Measurements from ENCODE around the gene ERN1.

ERN1 gene

DNA sequence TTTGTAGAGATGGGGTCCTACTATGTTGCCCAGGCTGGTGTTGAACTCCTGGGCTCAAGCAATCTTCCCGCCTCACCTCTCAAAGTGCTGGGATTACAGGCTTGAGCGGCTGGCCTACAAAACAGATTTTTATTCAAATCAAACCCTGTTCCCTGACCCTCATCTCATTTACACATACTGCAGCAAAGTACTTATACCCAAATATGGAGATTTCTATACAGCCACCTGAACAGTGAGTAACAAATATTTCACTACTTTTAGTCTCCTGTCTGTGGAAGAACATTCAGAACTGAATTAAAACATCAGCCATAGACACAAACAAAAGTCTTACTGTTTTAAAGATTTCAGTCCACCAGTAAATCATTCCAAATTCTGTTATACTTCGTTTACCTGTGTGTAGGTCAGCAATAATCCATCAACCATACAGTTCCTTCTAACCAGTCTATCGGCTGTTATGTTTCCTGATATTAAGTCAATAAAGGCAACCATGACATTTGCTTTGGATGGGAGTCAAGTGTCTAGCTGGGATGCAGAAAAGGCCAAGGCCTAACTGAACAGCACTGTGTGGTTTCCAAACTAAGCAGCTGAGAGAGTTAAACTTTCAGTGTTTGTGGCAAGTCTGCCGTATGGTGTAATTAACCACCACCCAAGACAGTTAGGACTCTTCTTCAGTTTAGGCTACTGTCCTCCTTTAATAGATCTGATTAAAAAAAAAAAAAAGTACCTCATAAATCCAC, 22.3 kb downstream of the ERN1 start:
- no peak for DNase-seq

DNA sequence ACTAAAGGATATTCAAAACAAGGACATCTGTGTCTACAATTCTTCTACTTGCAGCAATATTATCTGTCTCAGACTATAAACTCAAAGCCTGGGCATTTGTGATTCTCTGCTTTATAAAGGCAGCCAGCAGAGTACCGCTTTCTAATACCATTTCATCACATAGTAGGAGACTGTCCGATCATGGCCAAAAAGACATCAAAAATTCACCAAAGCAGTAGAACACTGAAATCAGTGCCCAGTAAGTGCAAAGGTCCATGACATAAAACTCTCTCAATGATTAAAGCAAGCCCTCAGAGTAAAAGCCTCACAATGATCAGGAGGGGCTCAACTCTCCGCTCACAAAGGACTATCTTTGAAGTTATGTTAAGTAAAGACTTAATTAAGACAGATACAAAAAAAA, 23.0 kb downstream of the ERN1 start:
- no peak for DNase-seq

DNA sequence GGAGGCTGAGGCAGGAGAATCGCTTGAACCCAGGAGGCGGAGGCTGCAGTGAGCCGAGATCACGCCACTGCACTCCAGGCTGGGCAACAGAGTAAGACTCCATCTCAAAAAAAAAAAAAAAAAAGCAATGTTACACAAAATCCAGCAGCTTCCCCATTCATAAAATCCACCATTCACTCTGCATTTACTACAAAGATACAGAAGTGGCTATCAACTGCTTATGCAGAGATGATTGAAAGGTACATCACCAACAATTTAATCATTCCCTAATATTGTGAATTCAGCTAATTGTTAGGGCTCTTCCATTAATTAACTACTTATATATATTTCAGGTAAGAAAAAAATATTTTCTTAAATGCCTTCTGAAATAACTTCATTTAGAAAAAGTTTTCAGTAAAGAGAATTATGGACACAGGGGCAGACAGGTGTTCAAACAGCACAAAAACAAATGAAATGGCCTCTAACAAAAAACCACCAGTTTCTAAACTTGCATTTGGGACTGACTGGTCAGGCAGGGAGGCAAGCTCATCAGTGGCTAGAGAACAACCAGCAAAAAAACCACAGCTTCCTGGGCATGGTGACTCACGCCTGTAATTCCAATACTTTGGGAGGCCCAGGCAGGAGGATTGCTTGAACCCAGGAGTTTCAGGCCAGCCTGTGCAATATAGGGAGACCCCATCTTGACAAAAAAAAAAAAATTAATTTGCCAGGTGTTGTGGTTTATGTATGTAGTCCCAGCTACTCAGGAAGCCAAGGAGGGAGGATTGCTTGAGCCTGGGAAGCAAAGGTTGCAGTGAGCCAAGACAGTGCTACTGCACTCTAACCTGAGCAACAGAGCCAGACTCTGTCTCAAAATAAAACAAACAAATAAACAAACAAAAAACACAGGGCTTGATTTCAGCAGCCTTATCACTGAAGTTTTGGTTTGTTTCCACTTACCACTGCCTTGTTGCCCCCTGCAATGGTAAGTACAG, 26.3 kb downstream of the ERN1 start:
- no peak for DNase-seq

DNA sequence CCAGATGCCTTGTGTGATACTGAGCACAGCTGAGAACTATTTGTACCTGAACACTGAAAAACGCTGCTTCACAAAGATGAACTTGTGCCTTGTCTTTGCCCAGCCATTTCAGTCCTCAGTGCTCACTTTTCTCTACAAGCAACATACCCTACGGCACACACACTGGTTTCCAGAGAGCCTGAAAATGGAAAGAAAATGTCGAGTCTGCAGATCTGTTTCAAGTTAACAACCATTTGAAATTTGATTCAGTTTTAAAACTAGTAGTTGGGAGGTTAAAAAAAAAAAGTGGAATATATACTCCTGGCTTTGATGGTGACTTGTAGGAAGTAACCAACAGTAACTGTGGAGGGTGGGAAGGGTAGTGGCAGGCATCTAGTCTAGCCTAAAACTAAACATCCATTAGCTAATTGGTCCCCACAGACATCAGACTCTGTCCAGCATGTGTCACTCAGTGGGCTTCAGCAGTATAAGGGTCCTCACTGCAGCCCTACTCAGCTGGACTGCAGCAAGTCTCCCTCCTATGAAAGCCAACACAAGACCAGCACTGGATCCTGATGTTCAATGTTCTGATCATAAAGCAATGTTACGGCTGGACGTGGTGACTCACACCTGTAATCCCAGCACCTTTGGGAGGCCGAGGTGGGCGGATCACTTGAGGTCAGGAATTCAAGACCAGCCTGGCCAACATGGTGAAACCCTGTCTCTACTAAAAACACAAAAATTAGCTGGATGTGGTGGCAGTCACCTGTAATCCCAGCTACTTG, 27.1 kb downstream of the ERN1 start:
- no peak for DNase-seq

DNA sequence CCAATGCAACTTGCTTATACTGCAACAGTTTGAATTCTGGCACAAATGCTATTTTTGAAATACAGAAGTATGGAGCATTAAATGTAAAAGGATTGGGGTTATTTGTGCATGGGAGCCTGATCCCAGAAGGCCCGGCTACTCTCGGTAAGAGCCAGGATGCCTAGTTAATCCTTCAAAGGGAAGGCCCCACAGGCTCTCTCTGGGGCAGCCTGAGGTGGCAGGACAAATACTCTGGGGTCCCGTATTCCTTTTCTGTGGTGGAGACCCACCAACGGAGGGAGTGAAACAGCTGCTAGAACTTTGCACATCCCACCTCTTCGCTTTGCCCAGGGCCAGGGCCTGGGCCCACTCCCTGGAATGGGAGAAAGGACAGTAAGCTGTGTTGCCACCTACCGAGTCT, 30.4 kb downstream of the ERN1 start:
- no peak for DNase-seq

- no peak for DNase-seq
Observed at GRCh38 chr17:64097196-64097936, 32.6 kb downstream of the ERN1 start.

- DNase-seq, result no peak
Observed at GRCh38 chr17:64096037-64096436, 33.9 kb downstream of the ERN1 start.

DNA sequence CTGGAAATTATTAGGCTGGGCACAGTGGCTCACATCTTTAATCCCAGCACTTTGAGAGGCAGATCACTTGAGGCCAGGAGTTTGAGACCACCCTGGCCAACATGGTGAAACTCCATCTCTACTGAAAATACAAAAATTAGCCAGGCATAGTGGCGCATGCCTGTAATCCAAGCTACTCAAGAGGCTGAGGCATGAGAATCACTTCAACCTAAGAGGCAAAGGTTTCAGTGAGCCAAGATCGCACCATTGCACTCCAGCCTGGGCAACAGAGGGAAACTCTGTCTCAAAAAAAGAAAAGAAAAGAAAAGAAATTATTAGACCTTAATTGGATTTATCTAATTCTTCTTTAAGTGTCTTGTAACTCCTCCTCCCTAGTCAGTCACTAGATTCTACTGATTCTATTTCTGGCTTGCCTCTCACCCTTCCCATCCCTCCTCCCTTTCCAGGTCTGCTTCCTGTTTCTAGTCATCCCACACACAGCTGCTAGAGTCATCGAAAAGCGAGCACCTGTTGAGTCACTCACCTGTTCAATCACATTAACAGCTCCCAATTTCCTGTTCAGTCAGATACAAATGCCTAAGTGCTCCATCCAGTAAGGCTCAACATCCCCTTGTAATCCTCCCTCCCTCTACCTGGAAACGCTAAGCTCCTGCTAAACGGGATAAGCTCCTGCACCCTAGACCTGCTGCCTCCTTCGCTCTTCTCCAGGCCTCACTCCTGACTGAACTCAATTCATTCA, 34.6 kb downstream of the ERN1 start:
- no peak for DNase-seq

GRCh38 chr17:64094412-64094811, 35.5 kb downstream of the ERN1 start:
- DNase-seq, result no peak

GRCh38 chr17:64092952-64093451, 36.9 kb downstream of the ERN1 start:
- DNase-seq, result no peak

DNA sequence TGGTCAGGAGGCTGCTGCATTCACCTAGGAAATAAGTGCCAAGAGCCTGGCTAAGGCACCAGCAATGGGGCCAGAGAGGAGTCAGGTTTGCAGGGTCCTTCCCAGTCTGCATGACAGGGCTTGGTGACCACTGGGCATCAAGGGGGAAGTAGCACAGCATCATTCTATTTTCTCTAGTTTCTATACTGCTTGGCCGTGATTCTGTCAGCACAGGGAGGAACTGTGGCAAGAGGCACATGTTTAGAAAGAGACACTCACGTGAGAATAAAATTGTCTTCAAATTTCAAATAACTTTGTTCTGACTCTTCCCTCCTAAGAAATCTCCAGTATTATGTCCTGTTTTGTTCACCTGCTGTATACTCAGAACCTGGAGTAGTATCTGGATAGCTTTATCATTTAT, 37.8 kb downstream of the ERN1 start:
- DNase-seq, result no peak

- no peak for DNase-seq
Observed at GRCh38 chr17:64091571-64091970, 38.4 kb downstream of the ERN1 start.

- peak; percentile 47 for DNase-seq
Observed at GRCh38 chr17:64091116-64091515, 38.8 kb downstream of the ERN1 start.

DNA sequence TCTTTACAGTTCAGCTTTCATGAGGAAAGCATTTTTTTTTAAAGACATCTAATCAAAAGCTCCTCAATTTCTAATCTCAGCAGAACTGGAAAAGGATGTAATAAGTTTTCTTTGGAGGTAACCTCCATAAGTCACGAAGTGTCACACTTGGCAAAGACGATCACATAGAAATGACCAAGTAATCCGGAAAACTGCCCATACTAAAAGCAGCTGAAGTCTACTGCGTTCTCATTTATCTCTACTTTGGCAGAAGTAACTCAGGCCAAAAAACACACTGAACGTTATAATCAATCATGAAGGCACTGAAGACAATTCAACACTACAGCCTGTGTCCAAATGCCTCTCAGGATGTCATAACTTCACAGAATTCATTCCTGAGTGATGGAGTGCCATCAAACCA, 39.8 kb downstream of the ERN1 start:
- no peak for DNase-seq

DNA sequence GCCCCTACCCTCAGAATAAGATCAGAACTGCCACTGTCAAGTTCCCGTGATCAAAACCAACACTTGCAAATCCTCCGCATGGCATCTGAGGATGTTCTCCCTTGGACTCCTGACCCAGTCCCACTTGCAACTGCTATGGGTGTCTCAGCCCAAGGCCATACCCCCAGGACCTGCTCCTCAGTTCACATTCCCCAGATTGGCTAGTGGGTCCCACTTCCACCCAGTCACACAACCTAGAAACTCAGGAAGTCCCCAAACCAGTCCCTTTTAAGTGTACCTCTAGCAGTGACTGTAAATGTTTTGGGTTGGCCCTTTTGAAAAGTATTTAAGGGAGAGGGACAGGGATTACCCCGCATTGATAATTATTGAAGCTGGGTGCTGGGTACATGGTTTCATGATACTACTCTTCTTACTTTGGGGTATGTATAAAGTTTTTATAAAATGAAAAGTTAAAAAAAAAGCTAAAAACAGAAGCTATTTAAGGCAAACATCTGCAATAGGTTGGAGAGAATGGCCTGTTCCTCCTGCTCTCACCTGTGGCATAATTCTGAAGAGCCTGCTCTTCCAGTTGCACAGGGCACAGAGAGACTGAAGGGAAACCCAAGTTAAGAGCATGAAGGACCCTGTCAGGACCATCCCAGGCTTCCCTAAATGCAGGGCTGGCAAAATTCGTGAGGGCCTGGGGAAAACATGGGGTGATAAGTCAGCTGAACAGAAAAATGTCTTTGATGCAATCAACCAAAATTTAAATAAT, 42.5 kb downstream of the ERN1 start:
- DNase-seq, result no peak

- DNase-seq, result no peak
Observed at GRCh38 chr17:64085650-64086005, 44.3 kb downstream of the ERN1 start.

DNA sequence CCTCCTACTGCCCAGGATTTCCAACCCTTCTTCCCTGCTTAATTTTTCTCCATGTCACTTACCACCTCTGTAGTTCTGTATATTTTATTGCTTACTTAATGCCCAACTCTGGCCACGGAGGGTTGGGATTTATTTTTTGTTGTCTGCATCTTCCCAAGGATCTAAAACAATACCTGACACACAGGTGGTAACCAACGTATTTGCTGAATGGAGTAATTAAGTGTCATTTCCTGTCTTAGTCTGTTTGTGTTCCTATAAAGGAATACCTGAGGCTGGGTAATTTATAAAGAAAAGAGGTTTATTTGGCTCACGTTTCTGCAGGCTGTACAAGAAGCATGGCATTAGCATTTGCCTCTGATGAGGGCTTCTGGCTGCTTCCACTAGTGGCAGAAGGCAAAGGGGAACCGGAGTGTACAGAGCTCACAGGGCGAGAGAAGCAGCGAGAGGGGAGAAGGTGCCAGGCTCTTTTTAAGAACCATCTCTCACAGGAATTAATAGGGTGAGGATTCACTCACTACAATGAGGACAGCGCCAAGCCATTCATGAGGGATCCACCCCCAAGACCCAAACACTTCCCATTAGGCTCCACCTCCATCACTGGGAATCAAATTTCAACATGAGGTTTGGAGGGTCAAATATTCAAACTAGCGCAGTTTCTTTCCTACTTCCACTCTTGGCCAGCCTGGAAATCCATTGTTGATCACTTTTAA, 44.8 kb downstream of the ERN1 start:
- DNase-seq, result no peak

DNA sequence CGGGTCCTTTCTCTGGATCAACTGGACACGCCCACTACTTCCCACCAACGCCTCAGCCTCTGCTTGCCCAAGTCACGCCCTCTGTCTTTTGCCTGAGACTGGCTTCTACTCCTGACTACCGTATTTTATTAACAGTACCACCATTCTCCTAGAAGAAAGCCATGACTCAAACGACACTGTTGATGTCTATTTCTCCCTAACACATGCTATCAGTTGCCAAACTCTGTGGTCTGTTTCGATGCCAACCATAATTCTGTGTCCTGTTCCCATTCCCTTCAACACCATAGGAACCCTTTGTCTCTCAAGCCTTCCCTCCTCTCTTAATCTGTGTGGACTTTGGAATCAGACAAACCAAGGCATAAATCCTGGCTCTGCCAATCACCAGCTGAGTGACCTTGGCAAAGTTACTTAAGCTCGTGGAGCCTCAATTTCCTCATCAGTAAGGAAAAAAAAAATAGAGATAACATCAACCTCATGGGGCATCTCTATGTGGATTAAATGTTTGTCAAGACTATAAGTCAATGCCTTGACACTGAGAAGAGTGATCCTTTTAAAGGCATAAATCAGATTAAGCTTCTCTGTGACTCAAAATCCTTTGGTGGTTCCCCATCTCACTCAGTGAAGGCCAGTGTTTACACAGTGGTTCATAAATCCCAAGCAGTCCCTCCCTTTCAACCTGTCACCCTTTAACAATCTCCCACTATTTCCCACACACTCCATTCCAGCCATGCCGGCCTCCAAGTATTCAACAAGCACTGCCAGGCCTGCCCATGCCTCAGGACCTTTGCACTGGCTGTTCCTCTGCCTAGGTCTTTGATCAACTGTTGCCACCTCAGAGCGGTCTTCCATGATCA, 45.6 kb downstream of the ERN1 start:
- DNase-seq, result no peak

DNA sequence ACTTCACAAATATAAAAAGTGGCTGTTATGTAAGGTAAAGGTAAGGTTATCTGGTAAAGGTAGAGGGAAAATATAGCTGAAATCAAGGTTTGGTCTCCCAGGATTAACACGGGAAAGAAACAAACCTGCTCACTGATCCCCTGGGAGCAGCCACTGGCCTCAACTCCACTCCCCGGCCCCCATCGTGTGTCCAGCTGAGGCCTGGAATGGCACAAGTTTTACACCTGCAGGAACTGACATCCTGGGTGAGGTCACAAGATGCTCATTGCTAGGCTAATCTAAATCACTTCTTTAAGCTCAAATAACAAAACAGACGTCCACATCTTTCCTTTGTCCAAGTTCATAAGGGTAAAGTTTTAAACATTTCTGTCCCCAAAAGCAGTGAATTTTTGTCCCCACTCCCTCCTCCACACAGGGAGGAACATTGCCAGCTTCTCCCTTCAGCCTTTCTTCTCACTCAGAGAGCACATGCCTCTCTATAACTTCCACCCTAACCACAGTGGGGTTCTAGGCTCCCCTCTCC, 46.3 kb downstream of the ERN1 start:
- no peak for DNase-seq
